Endothelial cell of umbilical vein (primary cell): Measurements from ENCODE around the gene FOXA1.

ENCODE experiments used
- EZH2 ChIP-seq: IDR thresholded peaks from 2 replicates; pipeline ENCODE4 v1.6.1; 2012; ENCODE audit warnings: borderline replicate concordance, low read depth, mild to moderate bottlenecking, moderate library complexity, low read length, inconsistent platforms; ENCODE audit not compliant: severe bottlenecking
- JUN ChIP-seq: IDR thresholded peaks from 2 replicates; pipeline ENCODE4 v1.6.1; 2011; ENCODE audit warnings: borderline replicate concordance, low read depth; ENCODE audit not compliant: insufficient read length, insufficient read depth
- POLR2A ChIP-seq: IDR thresholded peaks from 2 replicates; pipeline ENCODE4 v1.6.1; 2012; ENCODE audit warnings: low read depth, mild to moderate bottlenecking, control low read depth, low read length
- POLR2AphosphoS5 ChIP-seq: IDR thresholded peaks from 2 replicates; pipeline ENCODE4 v1.6.1; 2012; ENCODE audit warnings: low read depth, mild to moderate bottlenecking, control low read depth, low read length, moderate library complexity; ENCODE audit not compliant: insufficient read depth
- TF ChIP-seq, protein P1 (sequence below), 2 donors: IDR thresholded peaks; 1 replicate in 1 of 2; 2 replicates in 1 of 2; pipeline ENCODE4 v1.5.1; 2011; ENCODE audit warnings: low read length in 2 of 2, mild to moderate bottlenecking in 2 of 2, moderate library complexity in 2 of 2, control low read depth in 1 of 2, inconsistent platforms in 1 of 2, low read depth in 1 of 2; ENCODE audit not compliant: insufficient read depth in 1 of 2; ENCODE audit errors: extremely low read depth in 1 of 2

DNA sequence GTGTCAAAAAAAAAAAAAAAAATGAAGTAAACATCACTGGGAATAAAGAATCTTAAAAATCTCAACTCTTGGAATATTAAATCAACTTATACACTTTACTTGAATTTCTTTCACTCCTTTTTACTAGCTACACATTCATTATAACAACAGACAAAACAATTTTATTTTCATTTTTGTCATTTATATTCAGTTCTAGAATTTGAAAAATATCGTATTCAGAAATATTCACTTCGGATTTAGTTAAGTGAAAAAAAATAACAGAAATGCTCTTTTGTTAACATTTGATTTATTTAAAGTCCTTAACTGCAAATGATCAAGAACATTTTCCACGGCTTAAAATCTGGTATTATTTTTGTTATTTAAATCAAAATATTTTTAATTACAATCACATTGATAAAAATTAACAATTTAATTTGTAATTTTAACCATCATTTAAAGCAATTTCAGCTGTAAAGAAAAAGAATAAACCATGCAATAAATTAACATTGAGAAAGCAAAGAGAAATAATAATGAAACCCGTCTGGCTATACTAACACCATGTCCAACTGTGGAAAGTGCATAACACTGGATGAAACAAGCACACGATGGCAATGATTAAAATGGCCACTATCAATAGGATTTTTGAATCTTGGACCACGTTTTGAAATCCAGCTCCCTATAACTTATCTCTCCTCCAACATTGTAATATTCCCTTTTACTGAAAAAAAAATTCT lies 5.2 kb downstream of the FOXA1 start:
- TF ChIP-seq, protein P1, sequence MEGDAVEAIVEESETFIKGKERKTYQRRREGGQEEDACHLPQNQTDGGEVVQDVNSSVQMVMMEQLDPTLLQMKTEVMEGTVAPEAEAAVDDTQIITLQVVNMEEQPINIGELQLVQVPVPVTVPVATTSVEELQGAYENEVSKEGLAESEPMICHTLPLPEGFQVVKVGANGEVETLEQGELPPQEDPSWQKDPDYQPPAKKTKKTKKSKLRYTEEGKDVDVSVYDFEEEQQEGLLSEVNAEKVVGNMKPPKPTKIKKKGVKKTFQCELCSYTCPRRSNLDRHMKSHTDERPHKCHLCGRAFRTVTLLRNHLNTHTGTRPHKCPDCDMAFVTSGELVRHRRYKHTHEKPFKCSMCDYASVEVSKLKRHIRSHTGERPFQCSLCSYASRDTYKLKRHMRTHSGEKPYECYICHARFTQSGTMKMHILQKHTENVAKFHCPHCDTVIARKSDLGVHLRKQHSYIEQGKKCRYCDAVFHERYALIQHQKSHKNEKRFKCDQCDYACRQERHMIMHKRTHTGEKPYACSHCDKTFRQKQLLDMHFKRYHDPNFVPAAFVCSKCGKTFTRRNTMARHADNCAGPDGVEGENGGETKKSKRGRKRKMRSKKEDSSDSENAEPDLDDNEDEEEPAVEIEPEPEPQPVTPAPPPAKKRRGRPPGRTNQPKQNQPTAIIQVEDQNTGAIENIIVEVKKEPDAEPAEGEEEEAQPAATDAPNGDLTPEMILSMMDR (IDR thresholded peaks at IDR 0.05; ENCODE audit: extremely low read depth in 1 of 2, insufficient read depth in 1 of 2, low read depth in 1 of 2, low read length in 2 of 2): no peak
- TF ChIP-seq POLR2AphosphoS5 (no peak), EZH2 (no peak), POLR2A (no peak), JUN (no peak)
